ENCODE results near the gene ZNF283.

ZNF283 gene

GRCh38 chr19:43782311-43782660 is 44.8 kb upstream of the ZNF283 start:
- H3K27ac ChIP-seq: no peak overlapping the region
- TF ChIP-seq, protein P1, sequence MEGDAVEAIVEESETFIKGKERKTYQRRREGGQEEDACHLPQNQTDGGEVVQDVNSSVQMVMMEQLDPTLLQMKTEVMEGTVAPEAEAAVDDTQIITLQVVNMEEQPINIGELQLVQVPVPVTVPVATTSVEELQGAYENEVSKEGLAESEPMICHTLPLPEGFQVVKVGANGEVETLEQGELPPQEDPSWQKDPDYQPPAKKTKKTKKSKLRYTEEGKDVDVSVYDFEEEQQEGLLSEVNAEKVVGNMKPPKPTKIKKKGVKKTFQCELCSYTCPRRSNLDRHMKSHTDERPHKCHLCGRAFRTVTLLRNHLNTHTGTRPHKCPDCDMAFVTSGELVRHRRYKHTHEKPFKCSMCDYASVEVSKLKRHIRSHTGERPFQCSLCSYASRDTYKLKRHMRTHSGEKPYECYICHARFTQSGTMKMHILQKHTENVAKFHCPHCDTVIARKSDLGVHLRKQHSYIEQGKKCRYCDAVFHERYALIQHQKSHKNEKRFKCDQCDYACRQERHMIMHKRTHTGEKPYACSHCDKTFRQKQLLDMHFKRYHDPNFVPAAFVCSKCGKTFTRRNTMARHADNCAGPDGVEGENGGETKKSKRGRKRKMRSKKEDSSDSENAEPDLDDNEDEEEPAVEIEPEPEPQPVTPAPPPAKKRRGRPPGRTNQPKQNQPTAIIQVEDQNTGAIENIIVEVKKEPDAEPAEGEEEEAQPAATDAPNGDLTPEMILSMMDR (conservative IDR thresholded peaks at IDR 0.05): no peak
- TF ChIP-seq ZFX (IDR thresholded peaks at IDR 0.05): no peak

DNA sequence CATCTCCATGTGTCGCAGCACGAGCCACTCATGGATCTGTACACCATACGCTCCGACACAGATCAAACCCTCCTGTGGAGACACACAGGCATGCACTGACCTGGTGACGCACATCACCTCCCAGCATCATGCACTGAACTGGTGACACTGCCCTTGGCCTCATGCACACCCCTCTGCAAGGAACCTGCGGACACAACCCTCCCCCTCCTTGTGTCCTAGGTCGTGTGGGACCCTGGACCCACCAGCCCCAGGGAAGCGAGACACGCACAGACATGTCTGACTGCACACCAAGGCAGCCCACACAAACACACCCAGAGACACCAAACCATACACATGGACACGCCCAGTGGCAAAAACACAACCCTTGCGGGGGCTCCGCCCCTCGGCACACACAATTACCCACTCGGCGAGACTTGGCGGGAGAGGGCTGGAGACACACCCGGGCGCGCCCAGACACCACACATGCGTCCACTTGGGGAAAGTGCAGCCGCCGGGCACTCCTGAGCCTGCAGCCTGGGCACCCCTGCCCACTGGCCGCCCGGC is 44.4 kb upstream of the ZNF283 start:
- TF ChIP-seq ZFX (IDR thresholded peaks at IDR 0.05): no peak
- TF ChIP-seq, protein P1 (conservative IDR thresholded peaks at IDR 0.05): no peak
- no peak overlapping the region for H3K27ac ChIP-seq

GRCh38 chr19:43783636-43784035 is 43.5 kb upstream of the ZNF283 start:
- TF ChIP-seq, protein P1 (conservative IDR thresholded peaks at IDR 0.05): no peak
- no peak for TF ChIP-seq ZFX (IDR thresholded peaks at IDR 0.05)
- no peak overlapping the region for H3K27ac ChIP-seq

- TF ChIP-seq, protein P1 (conservative IDR thresholded peaks at IDR 0.05): no peak
- TF ChIP-seq ZFX (IDR thresholded peaks at IDR 0.05): no peak
- no peak overlapping the region for H3K27ac ChIP-seq
Observed at GRCh38 chr19:43784241-43784980, 42.7 kb upstream of the ZNF283 start.

DNA sequence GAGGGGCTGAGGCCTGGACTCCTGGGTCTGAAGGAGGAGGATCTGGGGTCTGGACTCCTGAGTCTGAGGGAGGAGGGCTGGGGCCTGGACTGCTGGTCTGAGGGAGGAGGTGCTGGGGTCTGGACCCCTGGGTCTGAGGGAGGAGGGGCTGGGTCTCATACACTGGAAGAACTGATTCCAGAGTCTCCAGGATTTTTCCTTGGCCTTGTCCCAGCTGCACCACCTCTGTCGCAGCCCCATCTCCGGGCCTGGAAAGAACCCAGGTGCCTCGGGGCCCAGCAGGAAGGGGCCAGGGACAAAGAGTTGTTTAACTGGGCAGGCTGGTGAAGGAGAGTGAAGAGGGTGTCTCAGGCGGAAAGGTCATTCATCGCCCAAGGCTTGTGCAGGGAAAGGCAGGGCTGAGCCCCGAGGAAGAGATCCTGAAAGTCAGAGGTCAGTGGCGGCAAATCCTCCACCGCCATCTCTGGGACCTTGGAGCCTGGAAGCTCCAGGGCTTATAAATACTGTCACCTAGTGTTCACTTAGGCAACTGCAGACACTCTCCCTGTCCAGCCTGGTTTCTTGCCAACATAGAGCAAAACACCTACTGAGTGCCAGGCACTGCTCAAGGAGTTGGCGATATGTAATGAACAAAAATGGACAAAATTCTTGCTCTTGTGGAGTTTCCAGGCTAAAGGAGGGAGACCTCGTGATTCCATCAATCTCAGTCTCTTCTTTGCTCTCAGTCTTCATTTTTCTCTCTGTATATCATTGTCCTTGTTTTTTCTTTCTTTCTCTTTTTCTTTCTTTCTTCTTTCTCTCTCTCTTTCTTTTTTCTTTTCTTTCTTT is 41.9 kb upstream of the ZNF283 start:
- no peak for TF ChIP-seq ZFX (IDR thresholded peaks at IDR 0.05)
- TF ChIP-seq, protein P1 (conservative IDR thresholded peaks at IDR 0.05): peak; percentile 89
- H3K27ac ChIP-seq: no peak overlapping the region

DNA sequence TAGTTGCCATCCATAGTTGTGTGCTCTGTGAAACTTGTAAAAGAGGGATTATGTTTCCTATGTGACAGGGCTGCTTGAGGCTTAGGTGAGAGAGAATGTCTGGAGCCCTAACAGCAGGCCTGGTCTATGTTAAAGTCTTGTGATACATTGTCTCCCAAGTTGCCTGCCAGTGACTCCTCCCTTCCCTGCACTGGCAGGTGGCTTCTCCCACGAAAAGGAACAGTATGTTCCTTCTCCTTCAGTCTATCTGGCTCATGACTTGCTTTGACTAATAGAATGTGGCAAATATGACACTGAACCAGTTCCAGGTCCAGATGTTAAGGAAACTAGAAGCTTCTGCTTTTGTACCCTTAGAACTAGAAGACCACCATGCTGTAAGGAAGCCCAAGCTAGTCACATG is 40.5 kb upstream of the ZNF283 start:
- no peak overlapping the region for H3K27ac ChIP-seq

More for the DNA sequence above, 40.5 kb upstream of the ZNF283 start:
- TF ChIP-seq, protein P1 (conservative IDR thresholded peaks at IDR 0.05): no peak
- no peak for TF ChIP-seq ZFX (IDR thresholded peaks at IDR 0.05)

Measured in C4-2B (cell line).